HT1080 (cell line): Measurements from ENCODE around the gene NLGN2. TPM values are rescaled to one million over a fixed set of nuclear protein-coding genes. Genes with fewer than 3 reads are reported as not detected.

Experiments used
- DNase-seq: peaks from one replicate; pipeline ENCODE4 v3.0.0-alpha.2; 2015; ENCODE audit warnings: low read depth
- total RNA-seq: library from RNA; depleted of rRNA; stranded (reverse); fragments of >200 nt; shearing (Covaris generic); gene quantifications from 2 replicates; pipeline ENCODE4 v1.2.3, GENCODE V29; 2014; rRNA removed

Gene NLGN2
- total RNA-seq, 1 experiment from 2014 or later: 7.4 TPM

DNA sequence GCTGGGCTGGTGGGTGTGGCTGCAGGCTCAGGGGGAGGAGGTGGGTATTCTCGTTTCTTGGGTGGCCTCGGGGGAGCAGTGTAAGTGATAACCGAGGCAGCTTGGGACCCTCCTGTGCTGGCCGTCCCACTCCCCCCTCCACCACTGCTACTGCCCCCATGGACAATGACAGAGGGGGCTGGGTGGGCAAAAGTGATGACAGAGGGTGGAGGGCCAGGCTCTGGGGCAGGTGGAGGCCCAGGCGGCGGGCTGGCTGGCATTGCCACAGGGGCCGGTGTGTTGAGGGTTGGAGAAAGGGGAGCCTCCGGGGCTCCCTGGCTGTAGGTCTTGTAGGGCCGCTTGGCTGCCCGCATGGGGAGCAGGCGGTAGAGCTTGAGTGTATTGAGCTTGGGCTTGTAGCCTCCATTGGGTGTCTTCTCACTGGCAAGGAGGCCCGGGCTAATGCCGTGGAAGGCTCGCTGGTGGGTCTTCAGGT, 55.8 kb downstream of the NLGN2 start:
- DNase-seq: no peak

DNA sequence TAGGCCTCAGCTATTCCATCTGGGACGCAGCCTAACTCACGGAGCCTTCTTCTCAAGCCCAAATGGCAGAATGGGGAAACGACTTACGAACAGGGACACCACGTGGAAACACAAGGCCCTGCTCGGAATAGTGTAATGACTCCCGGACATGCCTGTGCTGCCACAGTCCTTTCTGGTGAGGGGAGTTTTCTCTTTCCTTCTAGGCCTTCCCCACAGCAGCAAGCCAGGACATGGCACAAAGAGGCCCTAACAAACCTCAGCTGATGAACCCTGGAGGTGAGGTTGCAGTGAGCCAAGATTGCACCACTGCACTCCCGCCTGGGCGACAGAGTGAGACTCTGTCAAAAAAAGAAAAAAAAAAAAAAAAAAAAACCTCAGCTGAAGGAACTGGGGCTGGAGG, 56.4 kb downstream of the NLGN2 start:
- DNase-seq: no peak

DNA sequence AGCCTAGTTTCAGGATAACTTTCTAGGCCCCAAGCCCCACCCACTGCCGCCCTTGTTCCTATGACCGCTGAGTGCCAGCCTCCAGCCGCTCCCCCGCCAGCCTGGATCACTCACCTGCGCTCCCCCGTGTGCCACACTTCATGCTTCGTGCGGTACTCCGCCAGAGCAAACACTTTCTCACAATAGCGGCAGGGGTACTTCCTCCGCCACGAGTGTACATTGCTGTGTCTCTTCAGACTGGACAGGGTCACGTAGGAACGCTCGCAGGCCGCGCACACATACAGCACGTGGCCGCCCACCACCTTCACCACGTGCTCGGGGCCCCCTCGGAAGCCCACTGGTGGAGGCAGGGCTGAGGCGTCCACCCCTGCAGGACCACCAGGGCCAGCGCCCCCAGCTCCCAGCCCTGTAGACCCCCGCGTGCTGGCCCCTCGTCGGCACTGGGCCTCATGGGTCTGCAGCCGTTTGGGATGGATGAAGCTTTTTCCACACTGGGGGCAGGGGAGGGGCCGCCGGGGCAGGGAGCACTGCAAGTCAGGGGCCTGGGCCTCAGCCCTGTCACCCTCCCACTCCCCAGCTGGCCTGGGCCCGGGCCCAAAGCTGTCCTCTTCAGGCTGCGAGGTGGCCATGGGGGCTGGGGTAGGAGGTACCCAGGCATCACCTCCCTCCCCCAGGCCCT, 58.1 kb downstream of the NLGN2 start:
- no peak for DNase-seq

DNA sequence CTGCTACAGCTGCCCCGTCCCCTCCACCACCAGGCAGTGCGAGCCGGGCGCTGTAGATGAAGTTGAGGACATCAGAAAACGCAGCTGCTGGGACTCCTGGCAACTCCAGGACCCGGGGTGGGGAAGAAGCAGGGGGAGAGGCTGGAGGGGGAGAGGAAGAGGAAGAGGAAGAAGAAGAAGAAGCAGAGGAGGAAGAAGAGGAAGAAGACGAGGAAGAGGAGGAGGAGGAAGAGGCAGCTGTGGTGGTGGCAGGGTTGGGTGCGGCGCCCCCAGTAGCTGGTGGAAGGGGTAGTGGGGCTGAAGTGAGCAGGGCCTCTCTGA, 58.6 kb downstream of the NLGN2 start:
- no peak for DNase-seq

DNA sequence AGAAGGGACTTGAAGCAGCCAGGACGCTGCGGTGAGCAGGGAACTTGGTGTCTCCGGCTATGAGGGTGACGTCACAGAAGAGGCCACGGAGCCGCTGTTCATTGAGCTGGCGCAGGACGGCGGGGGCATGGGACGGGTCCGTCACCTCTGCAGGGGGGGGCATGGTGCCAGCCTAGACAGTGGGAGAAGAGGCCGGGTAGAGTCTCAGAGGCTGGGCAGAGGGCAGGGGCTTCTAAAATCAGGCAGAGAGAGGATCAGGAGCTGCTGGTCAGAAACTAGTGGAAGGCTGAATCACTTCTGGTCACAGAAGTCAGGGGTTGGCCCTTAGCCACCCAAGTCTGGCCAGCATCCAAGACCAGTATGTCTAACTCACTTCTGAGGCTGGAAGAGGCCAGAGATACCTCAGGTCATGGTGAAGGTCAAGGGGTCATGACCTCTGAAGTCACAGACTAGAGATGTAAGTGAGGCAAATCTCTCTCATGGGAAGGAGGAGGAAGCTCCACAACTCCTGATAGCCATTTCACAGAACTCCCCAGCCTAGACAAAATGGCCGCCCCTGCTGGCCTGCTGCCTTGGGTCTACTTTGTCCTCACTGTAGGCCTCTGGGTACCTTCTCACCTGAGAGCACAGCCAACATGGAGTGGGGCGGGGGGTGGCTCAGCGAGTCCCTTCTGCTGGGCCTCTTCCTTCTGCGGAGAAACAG, 59.1 kb downstream of the NLGN2 start:
- no peak for DNase-seq

DNA sequence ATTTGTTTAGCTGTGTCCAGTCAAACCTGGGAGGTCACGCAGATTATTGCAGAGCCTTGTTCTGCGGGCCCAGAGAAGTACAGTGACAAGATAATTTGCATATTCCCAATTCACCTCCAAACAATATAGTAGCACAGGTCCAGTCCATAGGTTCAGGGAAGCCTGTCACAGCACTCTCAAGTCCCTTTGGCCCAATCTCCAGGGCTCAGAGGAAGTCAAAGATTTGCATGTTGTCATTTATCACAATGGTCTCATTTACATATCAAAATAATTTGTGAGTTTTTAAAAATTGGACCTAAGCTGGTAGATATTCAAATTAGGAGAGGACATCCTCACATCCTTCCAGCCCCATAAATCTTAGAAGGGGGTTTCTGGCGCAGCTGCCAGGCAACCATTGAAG, 59.9 kb downstream of the NLGN2 start:
- DNase-seq: no peak

DNA sequence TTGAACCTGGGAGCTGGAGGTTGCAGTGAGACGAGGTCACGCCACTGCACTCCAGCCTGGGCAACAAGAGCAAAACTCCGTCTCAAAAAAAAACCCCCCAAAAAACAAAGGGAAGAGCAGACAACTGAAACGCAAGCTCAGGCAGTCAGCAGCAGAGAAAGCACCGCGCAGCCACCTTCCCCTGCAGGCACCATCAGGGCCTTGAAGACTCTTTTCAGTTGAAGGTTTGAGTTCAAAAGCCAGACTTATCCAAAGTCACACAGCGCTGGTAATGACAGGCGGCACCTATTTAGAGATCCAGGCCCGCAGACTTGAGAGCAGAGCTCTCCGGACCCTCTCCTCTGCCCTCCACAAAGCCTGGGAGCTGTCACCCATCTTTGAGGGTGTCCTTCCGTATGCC, 60.6 kb downstream of the NLGN2 start:
- no peak for DNase-seq

DNA sequence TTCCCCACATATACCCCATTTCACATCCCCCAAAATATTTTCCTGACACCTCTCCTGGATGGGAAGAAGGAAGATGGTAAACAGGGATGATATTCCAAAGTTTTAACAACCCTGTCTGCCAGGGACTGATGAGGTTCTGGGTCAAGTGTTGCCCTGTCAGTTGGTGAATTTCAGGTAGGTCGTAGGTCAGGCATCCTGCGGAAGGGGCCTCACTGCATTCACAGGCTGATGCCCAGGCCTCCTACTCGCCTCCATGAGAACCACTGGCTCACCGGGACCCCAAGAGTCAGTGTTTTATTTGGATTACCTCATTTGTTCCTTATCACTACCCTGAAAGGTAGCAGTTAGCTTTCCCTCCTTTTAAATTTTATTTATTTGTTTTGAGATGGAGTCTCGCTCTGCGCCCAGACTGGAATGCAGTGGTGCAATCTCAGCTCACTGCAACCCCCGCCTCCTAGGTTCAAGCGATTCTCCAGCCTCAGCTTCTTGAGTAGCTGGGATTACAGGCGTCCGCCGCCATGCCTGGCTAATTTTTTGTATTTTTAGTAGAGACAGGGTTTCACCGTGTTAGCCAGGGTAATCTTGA, 61.3 kb downstream of the NLGN2 start:
- no peak for DNase-seq

Other genes with a start within 250 kb of the NLGN2 start
- 2.8 and 4.0 TPM in 2 replicates for gene ASGR1, start 228.5 kb upstream of the NLGN2 start, total RNA-seq
- 11.3 and 14.2 TPM in 2 replicates for gene DLG4, start 188.0 kb upstream of the NLGN2 start, total RNA-seq
- gene ACADVL, start 187.9 kb upstream of the NLGN2 start, total RNA-seq: 317 and 327 TPM in 2 replicates
- 45.2 and 57.0 TPM in 2 replicates for gene DVL2, start 173.3 kb upstream of the NLGN2 start, total RNA-seq
- gene PHF23, start 168.4 kb upstream of the NLGN2 start, total RNA-seq: 94.0 and 115 TPM in 2 replicates
- gene GABARAP, start 165.4 kb upstream of the NLGN2 start, total RNA-seq: 191 and 331 TPM in 2 replicates
- gene CTDNEP1, start 156.1 kb upstream of the NLGN2 start, total RNA-seq: 43.6 and 79.9 TPM in 2 replicates
- gene ELP5, start 155.6 kb upstream of the NLGN2 start, total RNA-seq: 68.1 and 78.2 TPM in 2 replicates
- gene CLDN7, start 145.4 kb upstream of the NLGN2 start, total RNA-seq: not detected in 2 replicates
- 0.03 TPM in 1 of 2 replicates, not detected in the other for gene SLC2A4, start 126.1 kb upstream of the NLGN2 start, total RNA-seq
- gene YBX2, start 113.2 kb upstream of the NLGN2 start, total RNA-seq: not detected in 2 replicates
- 1,448 and 1,578 TPM in 2 replicates for gene EIF5A, start 100.2 kb upstream of the NLGN2 start, total RNA-seq
- gene GPS2, start 92.5 kb upstream of the NLGN2 start, total RNA-seq: 125 and 135 TPM in 2 replicates
- gene NEURL4, start 78.5 kb upstream of the NLGN2 start, total RNA-seq: 20.7 TPM in 2 replicates
- gene ACAP1, start 71.3 kb upstream of the NLGN2 start, total RNA-seq: 0.90 and 2.2 TPM in 2 replicates
- gene KCTD11, start 55.7 kb upstream of the NLGN2 start, total RNA-seq: 4.7 and 5.8 TPM in 2 replicates
- not detected in 2 replicates for gene TMEM95, start 52.7 kb upstream of the NLGN2 start, total RNA-seq
- gene TNK1, start 26.8 kb upstream of the NLGN2 start, total RNA-seq: 0.24 TPM in 1 of 2 replicates, not detected in the other
- gene PLSCR3, start 13.3 kb upstream of the NLGN2 start, total RNA-seq: 31.7 and 36.7 TPM in 2 replicates
- gene TMEM256, start 3.7 kb upstream of the NLGN2 start, total RNA-seq: 54.1 and 72.6 TPM in 2 replicates
- not detected in 2 replicates for gene SPEM1, start 12.5 kb downstream of the NLGN2 start, total RNA-seq
- gene SPEM2, start 17.8 kb downstream of the NLGN2 start, total RNA-seq: not detected in 2 replicates
- gene SPEM3, start 21.0 kb downstream of the NLGN2 start, total RNA-seq: not detected in 2 replicates
- 0.23 and 0.43 TPM in 2 replicates for gene TMEM102, start 27.6 kb downstream of the NLGN2 start, total RNA-seq
- 0.23 and 0.37 TPM in 2 replicates for gene FGF11, start 31.7 kb downstream of the NLGN2 start, total RNA-seq
- 6.0 and 7.9 TPM in 2 replicates for gene CHRNB1, start 37.2 kb downstream of the NLGN2 start, total RNA-seq
- gene ZBTB4, start 71.8 kb downstream of the NLGN2 start, total RNA-seq: 13.1 and 18.1 TPM in 2 replicates
- not detected in 2 replicates for gene SLC35G6, start 73.6 kb downstream of the NLGN2 start, total RNA-seq
- gene POLR2A, start 76.5 kb downstream of the NLGN2 start, total RNA-seq: 43.4 and 44.6 TPM in 2 replicates
- 3.2 and 5.6 TPM in 2 replicates for gene TNFSF12, start 141.2 kb downstream of the NLGN2 start, total RNA-seq
- 0.37 and 0.63 TPM in 2 replicates for gene TNFSF13, start 150.9 kb downstream of the NLGN2 start, total RNA-seq
- gene SENP3, start 154.1 kb downstream of the NLGN2 start, total RNA-seq: 138 and 141 TPM in 2 replicates
- 55.2 and 75.8 TPM in 2 replicates for gene CD68, start 171.8 kb downstream of the NLGN2 start, total RNA-seq
- gene MPDU1, start 176.0 kb downstream of the NLGN2 start, total RNA-seq: 148 and 177 TPM in 2 replicates
- 0.31 and 1.8 TPM in 2 replicates for gene SOX15, start 182.2 kb downstream of the NLGN2 start, total RNA-seq
- gene FXR2, start 207.1 kb downstream of the NLGN2 start, total RNA-seq: 54.4 and 60.7 TPM in 2 replicates
- gene SAT2, start 220.0 kb downstream of the NLGN2 start, total RNA-seq: 18.6 and 20.8 TPM in 2 replicates
- gene SHBG, start 222.3 kb downstream of the NLGN2 start, total RNA-seq: not detected in 2 replicates
- not detected in 2 replicates for gene ATP1B2, start 243.1 kb downstream of the NLGN2 start, total RNA-seq